ENCODE measurements around the gene TAS2R42.

TAS2R42 gene

DNA sequence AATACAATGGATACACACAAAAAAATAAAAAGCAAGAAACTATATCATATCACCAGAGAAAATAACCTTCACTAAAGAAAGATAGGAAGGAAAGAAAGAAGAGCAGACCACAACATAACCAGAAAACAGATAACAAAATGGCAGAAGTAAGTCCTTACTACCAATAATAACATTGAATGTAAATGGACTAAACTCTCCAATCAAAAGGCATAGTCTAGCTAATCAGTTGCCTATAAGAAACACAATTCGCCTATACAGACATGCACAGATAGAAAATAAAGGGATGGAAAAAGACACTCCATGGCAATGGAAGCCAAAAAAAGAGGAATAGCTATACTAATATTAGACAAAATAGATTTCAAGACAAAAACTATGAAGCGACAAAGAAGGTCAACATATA is 43.4 kb downstream of the TAS2R42 start:
- DNase-seq, result no peak

DNA sequence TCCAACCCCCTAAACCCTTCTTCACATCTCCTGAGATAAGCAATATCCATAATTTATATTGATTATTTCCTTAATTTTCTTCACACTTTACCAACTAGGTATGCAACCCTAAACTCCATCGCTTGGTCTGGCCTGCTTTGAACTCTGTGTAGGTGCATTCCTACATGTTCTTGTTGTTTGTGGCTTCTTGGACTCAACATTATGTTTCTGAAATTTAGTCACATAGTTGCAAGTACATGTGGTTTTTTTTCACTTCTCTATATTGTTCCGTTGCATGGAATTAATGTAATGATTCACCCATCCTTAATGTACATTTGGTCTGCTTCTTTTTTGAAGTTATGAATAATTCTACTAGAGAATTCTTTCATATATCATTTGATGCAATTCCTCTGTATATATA is 50.7 kb downstream of the TAS2R42 start:
- DNase-seq, result no peak
